ENCODE results near the gene PRSS33.

Gene PRSS33

DNA sequence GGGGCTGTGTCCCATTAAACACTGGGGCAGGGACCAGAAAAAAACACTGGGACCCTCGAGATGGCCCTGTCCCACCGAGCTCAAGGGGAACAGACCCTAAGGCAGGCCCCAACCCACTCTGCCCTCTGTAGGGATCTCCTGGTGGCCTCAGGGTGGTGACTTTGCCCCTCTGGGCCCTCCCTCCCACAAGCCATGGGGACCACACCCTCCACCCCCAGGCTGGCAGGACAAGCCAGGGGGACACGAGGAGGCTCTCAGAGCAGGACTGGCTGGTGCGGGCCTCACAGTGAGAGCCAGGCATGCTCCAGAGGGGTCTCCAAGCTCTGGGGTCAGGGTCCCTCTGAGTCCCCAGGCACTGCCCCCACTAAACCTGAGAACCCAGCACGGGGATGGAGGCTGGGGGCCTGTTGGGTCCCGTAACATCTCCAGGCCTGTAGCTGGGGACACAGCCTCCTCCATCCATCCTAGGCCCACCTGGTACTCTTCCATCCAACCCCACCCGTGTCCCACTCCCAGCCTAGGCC is 49.4 kb downstream of the PRSS33 start:
- no peak for DNase-seq

GRCh38 chr16:2737238-2737605 is 50.1 kb downstream of the PRSS33 start:
- DNase-seq: no peak

DNA sequence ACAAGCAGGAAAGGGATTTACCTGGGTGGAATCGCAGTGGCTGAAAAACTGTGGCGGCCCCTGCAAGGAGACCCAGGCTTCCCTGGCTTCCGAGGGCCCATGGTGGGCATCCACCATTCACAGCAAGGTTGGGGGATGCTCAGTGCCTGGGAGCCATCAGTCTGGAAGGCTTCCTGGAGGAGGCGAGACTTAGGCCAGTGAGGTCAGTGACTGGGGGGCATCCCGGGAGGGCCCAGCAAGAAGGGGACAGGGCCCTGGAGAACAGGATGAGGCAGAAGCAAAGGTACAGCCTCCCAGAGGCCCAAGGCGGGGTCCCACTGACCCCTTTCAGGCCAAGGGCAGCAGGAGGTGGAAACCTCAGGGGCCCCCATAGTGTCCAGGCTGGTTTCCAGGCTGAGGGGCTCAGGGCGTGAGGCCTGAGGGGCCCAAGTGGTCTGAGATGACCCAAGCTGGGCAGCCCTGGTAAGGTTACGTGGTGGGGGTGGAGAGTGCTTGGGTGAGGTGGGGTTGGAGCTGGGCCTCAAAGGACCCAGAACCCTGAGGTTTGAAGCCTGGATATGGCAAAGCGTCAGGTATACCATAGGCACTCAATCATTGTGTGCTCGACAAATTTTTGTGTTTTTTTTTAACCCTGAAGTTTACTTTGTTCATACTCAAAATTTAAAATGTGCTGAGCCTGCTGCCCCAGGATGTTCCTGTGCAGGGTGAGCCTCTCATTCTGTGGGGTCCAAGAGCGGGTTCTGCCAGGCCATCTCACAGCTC is 50.7 kb downstream of the PRSS33 start:
- DNase-seq: no peak

GRCh38 chr16:2734844-2735515 is 52.4 kb downstream of the PRSS33 start:
- no peak for DNase-seq
